SK-N-SH (cell line): Measurements from ENCODE around the gene PRKRIP1. TPM values are rescaled to one million over a fixed set of nuclear protein-coding genes. Genes with fewer than 3 reads are reported as not detected.
A peak's percentile ranks its signal among the peaks of the same experiment; 100 is the strongest.

Experiments used
- CTCF ChIA-PET: fragments of 300-600, 350-600 bp; formaldehyde crosslinking; extraction: SDS; loops from one replicate; lab custom pipeline; 2021; lab: Yijun Ruan, JAX
- POLR2A ChIA-PET: fragments of 350-600 bp; sonication (Branson Sonifier 250); formaldehyde crosslinking; extraction: SDS; loops from one replicate; lab custom pipeline; 2020; ENCODE audit warnings: antibody characterized with exemption, inconsistent platforms; lab: Yijun Ruan, JAX
- DNase-seq: peaks from one replicate; pipeline ENCODE4 v3.0.0; 2012
- H2AFZ ChIP-seq: fragments of 200-600 bp; sonication (generic); 2 replicates; pipeline ENCODE4 v1.8.1; 2016; ENCODE audit warnings: antibody characterized with exemption, mild to moderate bottlenecking, low read depth
- H3F3A ChIP-seq: fragments of 200-600 bp; sonication (generic); replicated peaks from 2 replicates; pipeline ENCODE3; 2016; ENCODE audit warnings: antibody characterized with exemption, mild to moderate bottlenecking; ENCODE audit not compliant: insufficient read depth
- H3K27ac ChIP-seq, 2 experiments: fragments of 200-500 bp in 1 of 2; fragments of 200-600 bp in 1 of 2; sonication (Bioruptor generic) in 1 of 2; sonication (generic), shearing (Covaris generic) in 1 of 2; 2 replicates each; pipeline versions ENCODE4 v1.5.1 to v1.6.1; 2014 to 2016; ENCODE audit warnings: low read depth in 2 of 2, inconsistent platforms in 1 of 2, low read length in 1 of 2, mild to moderate bottlenecking in 1 of 2, mixed read lengths in 1 of 2
- H3K27me3 ChIP-seq: fragments of 200-600 bp; sonication (generic), shearing (Covaris generic); 2 replicates; pipeline ENCODE4 v1.6.1; 2016; ENCODE audit warnings: mixed run types; ENCODE audit not compliant: insufficient read depth
- H3K36me3 ChIP-seq, 2 experiments: fragments of 200-500 bp in 1 of 2; fragments of 200-600 bp in 1 of 2; sonication (Bioruptor generic) in 1 of 2; sonication (generic) in 1 of 2; replicated peaks in 1 of 2; 2 replicates each; pipeline versions ENCODE3 to v1.5.1; 2014 to 2016; ENCODE audit warnings: low read length in 1 of 2, mild to moderate bottlenecking in 1 of 2; ENCODE audit not compliant: insufficient read depth in 2 of 2, control insufficient read depth in 1 of 2
- H3K4me1 ChIP-seq, 2 experiments: fragments of 200-500 bp in 1 of 2; fragments of 200-600 bp in 1 of 2; sonication (Bioruptor generic) in 1 of 2; sonication (generic), shearing (Covaris generic) in 1 of 2; 2 replicates each; pipeline versions ENCODE4 v1.5.1 to v1.6.1; 2014 to 2016; ENCODE audit warnings: low read depth in 1 of 2, low read length in 1 of 2, mixed run types in 1 of 2; ENCODE audit not compliant: insufficient read depth in 2 of 2, control insufficient read depth in 1 of 2
- H3K4me2 ChIP-seq: fragments of 200-600 bp; sonication (generic), shearing (Covaris generic); 2 replicates; pipeline ENCODE4 v1.6.1; 2017; ENCODE audit warnings: mixed run types
- H3K4me3 ChIP-seq, 2 experiments: fragments of 200-500 bp in 1 of 2; fragments of 200-600 bp in 1 of 2; sonication (Bioruptor generic) in 1 of 2; sonication (generic), shearing (Covaris generic) in 1 of 2; 2 replicates each; pipeline versions ENCODE4 v1.5.1 to v1.8.1; 2014 to 2016; ENCODE audit warnings: low read depth in 2 of 2, inconsistent platforms in 1 of 2, low read length in 1 of 2, mild to moderate bottlenecking in 1 of 2, mixed read lengths in 1 of 2, moderate library complexity in 1 of 2
- H3K79me2 ChIP-seq: fragments of 200-600 bp; sonication (generic); 2 replicates; pipeline ENCODE4 v1.8.1; 2017; ENCODE audit warnings: mild to moderate bottlenecking; ENCODE audit not compliant: insufficient read depth
- H3K9ac ChIP-seq: fragments of 200-600 bp; sonication (generic); 2 replicates; pipeline ENCODE4 v1.6.1; 2017; ENCODE audit warnings: mixed run types
- H3K9me2 ChIP-seq: fragments of 200-600 bp; sonication (generic); 2 replicates; pipeline ENCODE4 v1.6.1; 2017; ENCODE audit warnings: mixed run types
- H3K9me3 ChIP-seq: fragments of 200-600 bp; sonication (generic); 2 replicates; pipeline ENCODE4 v1.6.1; 2017; ENCODE audit warnings: mixed run types, mild to moderate bottlenecking, moderate library complexity
- H4K20me1 ChIP-seq: fragments of 200-600 bp; sonication (generic); 2 replicates; pipeline ENCODE4 v1.6.1; 2017; ENCODE audit warnings: mild to moderate bottlenecking, mixed run types; ENCODE audit not compliant: insufficient read depth
- ELF1 ChIP-seq: IDR thresholded peaks from 2 replicates; pipeline ENCODE4 v1.4.0; 2012
- EP300 ChIP-seq, 2 experiments: IDR thresholded peaks; 2 replicates each; pipeline versions ENCODE4 v1.4.0 to v1.6.1; 2012; ENCODE audit warnings: borderline replicate concordance in 1 of 2, low read depth in 1 of 2, low read length in 1 of 2
- EZH2phosphoT487 ChIP-seq: fragments of 200-600 bp; sonication (generic); IDR thresholded peaks from 2 replicates; pipeline ENCODE4 v1.6.1; 2017; ENCODE audit warnings: low read depth, mixed run types, mild to moderate bottlenecking, antibody characterized with exemption, moderate library complexity, borderline replicate concordance
- FOXM1 ChIP-seq: IDR thresholded peaks from 2 replicates; pipeline ENCODE4 v1.4.0; 2012; ENCODE audit warnings: low read depth, mild to moderate bottlenecking
- IRF3 ChIP-seq: fragments of 150-350 bp; IDR thresholded peaks from 2 replicates; pipeline ENCODE4 v1.6.1; 2016; ENCODE audit warnings: mild to moderate bottlenecking, low read depth, low read length
- MXI1 ChIP-seq: IDR thresholded peaks from 2 replicates; pipeline ENCODE4 v1.6.1; 2012; ENCODE audit warnings: mild to moderate bottlenecking, low read depth, low read length, improper control_type of control experiment
- NRF1 ChIP-seq: IDR thresholded peaks from 2 replicates; pipeline ENCODE4 v1.6.1; 2012; ENCODE audit warnings: low read depth, mild to moderate bottlenecking, low read length
- POLR2AphosphoS5 ChIP-seq: IDR thresholded peaks from 2 replicates; pipeline ENCODE4 v1.6.1; 2012; ENCODE audit warnings: low read depth, low read length
- RAD21 ChIP-seq: IDR thresholded peaks from 2 replicates; pipeline ENCODE4 v1.6.1; 2012; ENCODE audit warnings: mild to moderate bottlenecking, low read length
- RFX5 ChIP-seq: IDR thresholded peaks from 2 replicates; pipeline ENCODE4 v1.6.1; 2012; ENCODE audit warnings: mild to moderate bottlenecking, improper control_type of control experiment, low read length
- TAF1 ChIP-seq: IDR thresholded peaks from 2 replicates; pipeline ENCODE4 v1.6.1; 2012; ENCODE audit warnings: low read depth, mild to moderate bottlenecking, low read length, moderate library complexity, borderline replicate concordance
- TCF12 ChIP-seq: IDR thresholded peaks from 2 replicates; pipeline ENCODE4 v1.4.0; 2012
- TEAD4 ChIP-seq: IDR thresholded peaks from 2 replicates; pipeline ENCODE4 v1.4.0; 2012; ENCODE audit warnings: mild to moderate bottlenecking, borderline replicate concordance; ENCODE audit not compliant: insufficient read depth
- ZBTB33 ChIP-seq: IDR thresholded peaks from 2 replicates; pipeline ENCODE4 v1.4.0; 2012; ENCODE audit warnings: low read depth, borderline replicate concordance
- WGBS: methylation state at CpG from one replicate; pipeline ENCODE4 v1.1.6; 2017; ENCODE audit warnings: low lambda C conversion rate; 5-methylcytosine and 5-hydroxymethylcytosine counted together
- polyA plus RNA-seq, 3 experiments: library from polyadenylated mRNA; depleted of rRNA; stranded (reverse); fragments of >200 nt; gene quantifications; 2 replicates each; pipeline ENCODE4 v1.2.3, GENCODE V29; 2012
- TF ChIP-seq, protein P1 (sequence below): fragments of 150-350 bp; IDR thresholded peaks from 2 replicates; pipeline ENCODE4 v1.6.1; 2017; ENCODE audit warnings: antibody characterized with exemption, low read length, low read depth, borderline replicate concordance
- TF ChIP-seq, protein P2 (sequence below): IDR thresholded peaks from 2 replicates; pipeline ENCODE4; 2012

PRKRIP1 gene
- polyA plus RNA-seq, 1 of the 3 experiments (the other 2 are of a cell fraction) = 41.2 TPM

GRCh38 chr7:102432442-102433218 lies 36.5 kb downstream of the PRKRIP1 start:
- Histone ChIP-seq H3K79me2 (peaks cover 41% of the 10 kb centered on the region), H2AFZ (peak overlapping the region; percentile 95; the same call in 1 of the 2 replicates), H3K9ac (peak overlapping the region; percentile 72), H3K27ac (peak overlapping the region; percentile 36 to 74; a peak in 3 of 4 replicates), H3K4me1 (peaks cover 8 to 11% of the 10 kb centered on the region in 2 experiments; a peak in 2 of 4 replicates), H3K9me3 (no peaks in the 10 kb centered on the region), H3K4me3 (peak overlapping the region; percentile 63 to 67), H4K20me1 (no peaks in the 10 kb centered on the region), H3K9me2 (no peaks in the 10 kb centered on the region), H3K27me3 (no peaks in the 10 kb centered on the region), H3K4me2 (peak overlapping the region; percentile 95), H3K36me3 (peaks cover 0 to 15% of the 10 kb centered on the region in 2 experiments), H3F3A (peaks cover 18% of the 10 kb centered on the region)
- DNase-seq = no peak
- ChIA-PET CTCF (interaction anchor here (0.7 to 2.1 kb wide), 4 partner anchors 19 to 35 kb away, joined by 3 to 9 read pairs (median 4); no protein-coding TSS in a partner anchor), POLR2A (interaction anchor here (0.6 to 1.3 kb wide), 2 partner anchors 9 to 15 kb away, joined by 3 to 4 read pairs; no protein-coding TSS in a partner anchor)
- 54% methylated on average over 27 of the region's 27 CpGs for WGBS
- TF ChIP-seq RFX5 (no peak), RAD21 (no peak), POLR2AphosphoS5 (no peak), ZBTB33 (no peak), FOXM1 (no peak), TAF1 (no peak), IRF3 (no peak), NRF1 (no peak), TEAD4 (no peak), TCF12 (no peak), EZH2phosphoT487 (no peak), MXI1 (no peak), EP300 (IDR thresholded peaks at IDR 0.05; ENCODE audit: borderline replicate concordance in 1 of 2, low read depth in 1 of 2, low read length in 1 of 2) (no peak), ELF1 (no peak)
- TF ChIP-seq, protein P1, sequence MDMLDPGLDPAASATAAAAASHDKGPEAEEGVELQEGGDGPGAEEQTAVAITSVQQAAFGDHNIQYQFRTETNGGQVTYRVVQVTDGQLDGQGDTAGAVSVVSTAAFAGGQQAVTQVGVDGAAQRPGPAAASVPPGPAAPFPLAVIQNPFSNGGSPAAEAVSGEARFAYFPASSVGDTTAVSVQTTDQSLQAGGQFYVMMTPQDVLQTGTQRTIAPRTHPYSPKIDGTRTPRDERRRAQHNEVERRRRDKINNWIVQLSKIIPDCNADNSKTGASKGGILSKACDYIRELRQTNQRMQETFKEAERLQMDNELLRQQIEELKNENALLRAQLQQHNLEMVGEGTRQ = no peak
- TF ChIP-seq, protein P2, sequence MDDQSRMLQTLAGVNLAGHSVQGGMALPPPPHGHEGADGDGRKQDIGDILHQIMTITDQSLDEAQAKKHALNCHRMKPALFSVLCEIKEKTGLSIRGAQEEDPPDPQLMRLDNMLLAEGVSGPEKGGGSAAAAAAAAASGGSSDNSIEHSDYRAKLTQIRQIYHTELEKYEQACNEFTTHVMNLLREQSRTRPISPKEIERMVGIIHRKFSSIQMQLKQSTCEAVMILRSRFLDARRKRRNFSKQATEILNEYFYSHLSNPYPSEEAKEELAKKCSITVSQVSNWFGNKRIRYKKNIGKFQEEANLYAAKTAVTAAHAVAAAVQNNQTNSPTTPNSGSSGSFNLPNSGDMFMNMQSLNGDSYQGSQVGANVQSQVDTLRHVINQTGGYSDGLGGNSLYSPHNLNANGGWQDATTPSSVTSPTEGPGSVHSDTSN = no peak
